Activated CD8-positive, alpha-beta memory T cell treated with anti-CD3 and anti-CD28 coated beads for 48 hours (primary cell): ENCODE results near the gene POLG2.

Source experiments
- DNase-seq, 3 experiments: peaks; one replicate each; pipeline ENCODE4 v3.0.0-alpha.2; 2020; ENCODE audit warnings: low read depth in 2 of 3, low spot score in 2 of 3

The POLG2 gene

DNA sequence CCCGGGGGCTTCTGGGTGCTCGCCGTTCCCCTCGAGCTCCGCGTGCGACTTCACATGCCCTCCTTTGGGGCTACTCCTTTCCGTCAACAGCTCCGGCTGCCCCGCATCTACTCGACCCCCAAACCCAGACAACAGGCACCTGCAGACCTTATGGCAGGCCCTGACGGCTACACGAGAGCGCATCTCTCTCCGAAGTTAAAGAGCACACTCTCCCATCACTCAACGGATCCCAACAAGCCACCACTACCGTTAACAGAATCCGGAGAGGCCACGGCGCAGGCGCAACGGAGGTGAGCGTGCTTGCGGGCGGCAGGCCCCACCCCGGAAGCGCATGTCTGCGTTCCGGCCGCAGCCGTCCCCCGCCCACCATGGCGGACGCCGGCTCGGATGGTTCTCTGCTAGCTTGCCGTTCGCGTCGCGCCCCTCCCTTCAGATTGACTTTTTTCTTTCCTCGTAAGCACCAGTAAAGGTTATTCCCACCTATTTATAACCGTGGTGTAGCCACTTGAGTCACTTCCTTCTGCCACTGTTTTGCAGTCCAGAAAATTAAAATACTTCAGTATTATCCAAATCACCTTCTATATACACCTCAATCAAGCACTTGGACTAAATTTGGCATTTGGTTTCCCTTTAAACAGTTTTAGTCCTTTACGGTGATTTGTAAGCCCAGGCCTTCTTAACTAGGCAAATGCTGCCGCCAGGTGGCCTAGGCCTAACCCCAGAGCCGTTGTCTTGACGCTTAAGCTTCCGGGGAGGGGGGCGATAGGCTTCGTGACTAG is at the start of gene POLG2:
TSS of gene POLG2 (minus strand) at position 269 of the 779 bp plus-strand sequence. CDS start at position 183, 86 bp downstream.
- peak; percentile 91 to 96 (median 95) for DNase-seq

DNA sequence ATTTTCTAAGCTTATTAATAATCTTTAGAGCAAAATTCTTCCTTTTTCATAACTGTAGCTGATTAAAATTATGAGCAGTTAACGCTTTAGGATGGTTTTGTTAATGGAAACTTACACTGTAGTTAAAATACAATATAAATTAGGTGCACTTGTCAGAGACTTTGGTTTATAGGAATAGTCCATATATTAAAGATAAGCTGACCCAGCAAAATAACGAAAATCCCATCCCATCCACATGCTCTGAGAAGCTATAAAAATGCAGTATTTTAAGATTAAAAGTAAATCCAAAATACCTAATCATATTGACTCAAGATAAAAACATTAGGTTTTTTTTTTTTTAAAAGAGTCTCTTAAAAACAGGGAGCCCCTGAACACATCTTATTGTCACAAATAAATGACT is 47.9 kb upstream of the POLG2 start:
- no peak for DNase-seq

DNA sequence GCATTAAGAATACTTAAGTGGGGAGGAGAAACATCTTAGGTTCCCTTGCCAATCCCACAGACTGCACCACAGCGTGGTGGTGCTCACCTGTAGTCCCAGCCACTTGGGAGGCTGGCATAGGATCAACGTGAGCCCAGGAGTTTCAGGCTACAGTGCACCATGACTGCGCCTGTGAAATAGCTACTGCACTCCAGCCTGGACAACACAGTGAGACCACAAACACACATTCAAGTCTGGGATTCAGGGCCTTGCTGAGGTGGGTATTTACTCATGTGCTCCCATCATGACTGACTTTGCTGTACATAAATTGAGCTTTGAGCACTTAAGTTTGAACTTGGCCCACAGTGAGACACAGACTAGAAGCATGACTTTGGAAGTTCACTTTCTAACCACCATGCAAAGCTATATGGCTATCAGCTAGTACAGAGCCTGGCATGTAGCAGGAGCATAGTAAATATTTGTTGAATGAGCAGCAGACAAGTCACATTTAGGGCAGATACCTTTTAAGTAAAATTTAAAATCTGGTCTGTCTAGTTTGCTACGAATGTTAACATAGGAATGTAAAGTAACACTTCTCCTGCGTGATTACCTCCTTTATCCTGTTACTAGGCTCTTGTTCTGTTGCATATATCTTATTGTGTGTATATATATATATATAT is 43.4 kb upstream of the POLG2 start:
- no peak for DNase-seq

DNA sequence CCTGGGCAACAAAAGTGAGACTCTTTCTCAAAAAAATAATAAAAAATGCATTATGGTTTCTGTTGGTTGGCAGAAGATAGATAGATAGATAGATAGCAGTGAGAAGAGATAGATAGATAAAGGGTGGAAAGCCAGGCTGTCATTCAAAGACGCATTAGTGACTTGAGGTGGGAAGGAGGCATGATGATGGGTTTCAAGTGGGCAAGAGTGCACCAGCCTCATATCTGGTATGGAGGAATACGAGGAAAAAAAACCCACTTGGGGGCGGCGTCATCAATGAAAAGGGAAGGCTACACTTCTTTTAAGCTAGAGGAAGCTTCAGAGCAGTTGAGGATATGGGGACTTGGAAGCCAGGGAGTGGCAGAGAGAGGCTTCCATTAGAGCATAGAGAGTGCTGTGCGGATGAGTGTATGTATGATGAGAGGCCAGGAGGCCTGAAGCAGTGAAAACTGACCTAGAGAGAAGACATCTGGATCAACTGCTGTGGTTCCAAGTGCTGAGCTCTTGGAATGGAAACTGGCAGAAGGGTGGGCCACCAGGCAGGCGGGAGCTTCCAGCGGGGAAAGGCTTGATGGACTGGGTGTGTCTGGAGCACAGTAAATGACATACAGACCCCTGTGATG is 41.8 kb upstream of the POLG2 start:
- DNase-seq: no peak

- DNase-seq: no peak
Measured at GRCh38 chr17:64537488-64537887, 40.6 kb upstream of the POLG2 start.

- no peak for DNase-seq
Measured at GRCh38 chr17:64536913-64537312, 40.1 kb upstream of the POLG2 start.

GRCh38 chr17:64535357-64535756 is 38.5 kb upstream of the POLG2 start:
- no peak for DNase-seq

GRCh38 chr17:64534187-64534586 is 37.3 kb upstream of the POLG2 start:
- no peak for DNase-seq

- no peak for DNase-seq
Measured at GRCh38 chr17:64533784-64534183, 36.9 kb upstream of the POLG2 start.

GRCh38 chr17:64532409-64532808 is 35.6 kb upstream of the POLG2 start:
- no peak for DNase-seq

DNA sequence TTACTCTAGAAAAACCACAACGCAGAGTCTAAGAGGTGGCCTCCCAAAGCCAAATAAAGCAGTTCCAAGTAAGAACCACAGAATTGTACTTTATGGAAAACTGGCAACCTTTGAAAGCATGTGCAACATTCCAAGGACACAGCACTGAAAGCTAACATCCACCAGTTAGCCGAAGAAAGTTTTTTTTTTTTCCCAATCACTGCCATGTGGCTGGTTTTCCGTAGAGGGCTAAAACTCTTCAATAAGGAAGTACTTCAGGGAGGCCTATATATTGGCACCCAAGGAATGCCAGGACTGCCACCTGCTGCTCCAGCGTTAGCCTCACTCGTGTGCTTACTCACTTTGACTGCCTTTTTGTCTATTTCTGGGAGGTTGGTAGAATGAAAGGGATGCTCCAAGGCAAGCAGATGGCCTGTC is 35.1 kb upstream of the POLG2 start:
- no peak for DNase-seq

- DNase-seq: no peak
Measured at GRCh38 chr17:64529221-64529620, 32.4 kb upstream of the POLG2 start.

DNA sequence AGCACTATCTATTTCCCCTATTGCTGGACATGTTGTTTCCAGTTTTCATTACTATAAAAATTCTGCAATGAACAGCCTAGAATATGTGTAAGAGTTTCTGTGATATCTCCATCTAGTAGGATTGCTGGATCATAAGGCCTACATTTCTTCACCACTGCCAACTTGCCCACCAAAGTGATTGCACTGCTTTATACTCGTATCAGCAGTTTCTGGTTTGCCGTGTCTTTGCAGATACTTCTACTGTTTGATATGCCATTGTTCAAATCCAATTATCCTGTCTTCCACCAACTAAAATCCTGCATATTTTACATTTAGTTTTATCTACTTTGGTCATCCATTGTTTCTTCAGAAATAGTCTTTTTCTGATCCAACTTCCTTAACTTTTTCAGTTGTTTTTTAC is 31.1 kb upstream of the POLG2 start:
- DNase-seq: no peak

DNA sequence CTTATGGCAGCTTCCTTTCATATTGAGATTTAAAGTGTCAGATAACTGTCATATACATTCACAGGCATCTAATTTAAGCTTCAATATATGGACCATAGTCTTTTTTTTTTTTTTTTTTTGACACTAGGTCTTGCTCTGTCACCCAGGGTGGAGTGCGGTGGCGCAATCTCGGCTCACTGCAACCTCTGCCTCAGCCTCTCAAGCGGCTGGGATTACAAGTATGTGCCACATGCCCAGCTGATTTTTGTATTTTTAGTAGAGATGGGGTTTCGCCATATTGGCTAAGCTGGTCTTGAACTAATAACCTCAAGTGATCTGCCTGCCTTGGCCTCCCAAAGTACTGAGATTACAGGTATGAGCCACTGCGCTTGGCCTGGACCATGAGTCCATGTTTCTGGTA is 23.5 kb upstream of the POLG2 start:
- no peak for DNase-seq

DNA sequence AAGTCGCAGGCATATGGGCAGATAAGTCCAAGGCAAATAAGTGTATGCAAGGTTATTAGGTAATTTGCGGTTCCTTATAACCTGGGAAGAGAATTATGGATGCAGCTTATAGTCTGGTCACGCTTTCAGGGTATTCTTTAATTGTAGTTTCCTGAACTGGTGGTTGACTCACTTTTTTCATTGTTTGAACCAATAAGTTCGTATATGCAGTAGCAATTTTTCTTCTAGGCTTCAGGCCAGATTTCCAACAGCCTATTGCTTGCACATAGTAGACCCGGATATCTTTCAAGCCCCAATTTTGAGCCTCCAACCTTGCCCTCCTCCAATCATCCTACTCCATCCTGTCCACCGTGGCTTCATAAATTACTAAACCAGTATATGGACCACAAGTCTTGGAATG is 22.7 kb upstream of the POLG2 start:
- DNase-seq: no peak

DNA sequence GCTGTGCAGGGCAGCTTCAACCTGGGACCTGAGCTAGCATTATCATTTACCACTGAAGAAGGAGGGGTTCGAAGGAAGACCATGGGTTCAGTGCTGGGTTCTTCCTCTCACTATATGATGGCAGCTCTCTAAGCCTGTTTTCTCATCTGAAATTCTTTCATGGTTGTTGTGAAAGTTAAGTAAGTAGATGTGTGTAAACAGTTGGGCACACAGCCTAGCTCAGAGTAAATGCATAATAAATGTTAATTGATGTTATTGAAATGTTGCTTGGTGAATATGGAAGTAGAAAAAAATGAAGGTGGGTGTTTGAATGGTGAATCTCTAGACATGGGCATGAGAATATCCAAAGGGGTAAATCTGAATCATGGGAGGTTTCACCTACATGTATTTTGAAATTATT is 19.0 kb upstream of the POLG2 start:
- no peak for DNase-seq

DNA sequence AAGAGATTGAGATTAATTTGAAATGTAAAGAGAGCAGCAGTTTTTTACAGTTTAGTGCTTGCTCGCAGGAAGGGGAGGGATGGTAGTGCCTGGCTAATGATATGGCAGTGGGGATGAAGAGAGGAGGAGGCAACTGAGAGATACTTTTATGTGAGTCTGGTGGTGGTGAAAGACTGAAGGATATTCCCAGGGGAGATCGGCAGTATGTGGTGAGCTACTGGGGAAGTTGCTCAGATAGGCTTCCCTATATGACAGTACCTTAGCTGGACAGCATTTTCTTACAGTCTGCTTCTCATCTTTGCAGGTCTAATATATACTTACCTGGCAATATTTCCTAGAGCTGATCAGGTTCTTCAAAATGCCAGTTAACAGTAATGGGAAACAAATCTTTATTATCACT is 18.6 kb upstream of the POLG2 start:
- no peak for DNase-seq

- no peak for DNase-seq
Measured at GRCh38 chr17:64509179-64509578, 12.3 kb upstream of the POLG2 start.

GRCh38 chr17:64508683-64509082 is 11.8 kb upstream of the POLG2 start:
- no peak for DNase-seq

GRCh38 chr17:64507413-64507782 is 10.5 kb upstream of the POLG2 start:
- no peak for DNase-seq

DNA sequence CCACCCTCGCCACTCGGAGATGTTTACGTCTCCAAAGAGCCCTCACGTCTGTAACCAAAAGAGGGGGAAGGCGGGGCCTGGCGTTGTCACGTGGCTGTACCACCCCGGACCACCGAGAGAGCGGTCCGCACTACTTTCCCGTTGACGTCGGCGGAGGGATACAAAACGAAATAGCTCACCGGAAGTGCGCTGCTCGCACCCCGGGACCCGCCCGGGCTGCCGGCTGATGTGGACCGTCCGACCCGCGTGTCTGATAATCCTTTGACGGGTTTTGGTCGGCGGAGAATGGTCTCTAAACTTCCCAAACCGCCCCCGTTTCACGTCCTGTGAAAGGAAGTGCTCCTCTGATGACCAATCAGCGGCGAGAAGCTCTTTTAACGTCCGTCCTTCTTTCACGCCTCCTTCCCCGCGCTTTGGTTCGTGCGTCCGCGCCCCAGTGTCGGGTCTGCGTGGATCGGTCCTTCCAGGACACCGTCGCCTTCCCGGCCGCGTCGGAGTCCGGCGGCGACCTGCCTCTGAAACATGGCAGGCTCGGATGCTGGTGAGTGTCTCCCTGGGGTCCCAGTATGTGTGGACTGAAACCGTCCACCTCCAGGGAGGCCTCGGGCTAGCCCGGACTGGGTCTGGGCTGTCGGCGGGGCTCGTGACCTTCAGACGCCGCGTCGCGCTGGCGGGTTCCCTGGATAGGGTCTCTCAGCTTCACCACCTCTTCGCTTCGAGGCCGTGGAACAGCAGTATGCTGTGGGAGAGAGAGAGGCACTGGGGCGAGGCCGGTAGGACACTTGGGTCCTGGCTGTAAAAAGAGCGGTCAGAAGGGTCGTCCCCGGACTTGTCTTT is 9.9 kb upstream of the POLG2 start, which contains the start of gene CEP95:
TSS of gene CEP95 (plus strand) at position 402 of the 837 bp plus-strand sequence. CDS start at position 523, 121 bp downstream.
- peak; percentile 85 to 95 (median 88) for DNase-seq
